CD4-positive, CD25-positive, alpha-beta regulatory T cell (primary cell): ENCODE measurements around the gene LRMDA. TPM values are rescaled to one million over a fixed set of nuclear protein-coding genes. Genes with fewer than 3 reads are reported as not detected.

Source experiments
- ATAC-seq, 2 donors: fragments of 150-1000 bp; cut with Tn5 transposase; one replicate each; pipeline ENCODE4 v1.10.0; 2021; ENCODE audit warnings: low read depth in 2 of 2, moderate number of reproducible peaks in 2 of 2, moderate library complexity in 1 of 2
- DNase-seq, 3 donors: peaks; one replicate each; pipeline versions ENCODE4 v3.0.0 to v3.0.0-alpha.2; 2012 to 2022; ENCODE audit warnings: mixed read lengths in 1 of 3
- H3K27ac ChIP-seq: one replicate; pipeline ENCODE4 v1.7.0; 2013; ENCODE audit warnings: mild to moderate bottlenecking, low read length; ENCODE audit not compliant: insufficient read depth, poor library complexity, severe bottlenecking
- H3K27me3 ChIP-seq: one replicate; pipeline ENCODE4 v1.7.0; 2013; ENCODE audit warnings: low read length; ENCODE audit not compliant: control insufficient read depth, insufficient read depth
- H3K36me3 ChIP-seq: one replicate; pipeline ENCODE4 v1.7.0; 2013; ENCODE audit warnings: mild to moderate bottlenecking, low read length, moderate library complexity; ENCODE audit not compliant: control insufficient read depth, insufficient read depth
- H3K4me1 ChIP-seq: 2 replicates; pipeline ENCODE4 v1.7.0; 2013; ENCODE audit warnings: mild to moderate bottlenecking, low read length; ENCODE audit not compliant: insufficient read depth, control insufficient read depth, poor library complexity, severe bottlenecking
- H3K4me3 ChIP-seq: one replicate; pipeline ENCODE4 v1.7.0; 2013; ENCODE audit warnings: low read depth, mild to moderate bottlenecking, low read length, moderate library complexity
- H3K9me3 ChIP-seq, 2 experiments: 1 replicate in 1 of 2; 2 replicates in 1 of 2; pipeline ENCODE4 v1.7.0; 2013; ENCODE audit warnings: low read length in 2 of 2, mild to moderate bottlenecking in 1 of 2, moderate library complexity in 1 of 2; ENCODE audit not compliant: control insufficient read depth in 2 of 2
- H3K27ac Mint-ChIP-seq, 3 donors: one replicate each; pipeline ENCODE4 v1.8.0; 2020 to 2022; ENCODE audit warnings: mild to moderate bottlenecking in 3 of 3, mixed read lengths in 3 of 3, moderate library complexity in 2 of 3
- H3K27me3 Mint-ChIP-seq: one replicate; pipeline ENCODE4 v1.8.0; 2022; ENCODE audit warnings: mild to moderate bottlenecking, mixed read lengths
- H3K36me3 Mint-ChIP-seq: one replicate; pipeline ENCODE4 v1.8.0; 2020; ENCODE audit warnings: mixed read lengths
- H3K4me1 Mint-ChIP-seq, 4 donors: one replicate each; pipeline ENCODE4 v1.8.0; 2020 to 2022; ENCODE audit warnings: mixed read lengths in 4 of 4, mild to moderate bottlenecking in 1 of 4
- H3K4me3 Mint-ChIP-seq, 4 donors: one replicate each; pipeline ENCODE4 v1.8.0; 2020 to 2022; ENCODE audit warnings: mild to moderate bottlenecking in 4 of 4, mixed read lengths in 4 of 4, moderate library complexity in 3 of 4
- H3K9me3 Mint-ChIP-seq, 7 donors: one replicate each; pipeline ENCODE4 v1.8.0; 2020 to 2022; ENCODE audit warnings: mixed read lengths in 7 of 7, mild to moderate bottlenecking in 3 of 7, moderate library complexity in 2 of 7
- polyA plus RNA-seq, 4 donors: library from polyadenylated mRNA; unstranded; fragments of 300-500 nt; fragmentation: Illumina TruSeq; gene quantifications; one replicate each; pipeline ENCODE4 v1.2.3, GENCODE V29; 2021
- total RNA-seq: library from RNA; stranded (reverse); gene quantifications from one replicate; pipeline ENCODE4 v1.2.3, GENCODE V29; 2022

Gene LRMDA
- total and polyA plus RNA-seq, 5 donors from 2014 or later: 0.10 TPM; not detected in 4

DNA sequence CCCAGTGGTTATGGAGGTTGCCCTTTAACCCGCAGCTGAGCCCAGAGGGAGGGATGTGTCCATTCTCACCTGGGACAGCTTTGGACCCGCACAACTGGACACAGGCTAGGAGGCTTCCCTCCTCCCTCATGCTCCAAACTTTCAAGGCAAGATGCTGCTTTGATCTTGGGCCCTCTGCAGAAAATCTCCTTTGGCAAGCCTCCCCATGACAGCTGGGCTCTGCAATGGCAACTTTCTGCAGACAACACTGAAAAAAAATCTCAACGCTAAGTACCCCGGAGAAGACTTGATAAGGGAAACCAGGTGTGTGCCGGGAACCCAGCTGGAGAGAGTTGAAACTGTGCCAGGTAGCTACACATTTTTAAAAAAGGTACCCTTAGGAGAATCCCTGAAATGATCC, 610.1 kb downstream of the LRMDA start:
- peaks cover 0 to 9% (median 0%) of the 10 kb centered on the region in 7 donors for H3K9me3 Mint-ChIP-seq
- no peaks in the 10 kb centered on the region for H3K27me3 ChIP-seq
- no peaks in the 10 kb centered on the region for H3K36me3 Mint-ChIP-seq
- no peaks in the 10 kb centered on the region for H3K4me1 ChIP-seq
- no peaks in the 10 kb centered on the region for H3K9me3 ChIP-seq
- H3K4me3 ChIP-seq: no peak overlapping the region
- H3K27ac Mint-ChIP-seq: no peak overlapping the region
- H3K27ac ChIP-seq: no peak overlapping the region
- no peak for DNase-seq
- no peaks in the 10 kb centered on the region for H3K4me1 Mint-ChIP-seq
- H3K4me3 Mint-ChIP-seq: no peak overlapping the region
- no peaks in the 10 kb centered on the region for H3K36me3 ChIP-seq
- ATAC-seq: no peak
- H3K27me3 Mint-ChIP-seq: no peaks in the 10 kb centered on the region

DNA sequence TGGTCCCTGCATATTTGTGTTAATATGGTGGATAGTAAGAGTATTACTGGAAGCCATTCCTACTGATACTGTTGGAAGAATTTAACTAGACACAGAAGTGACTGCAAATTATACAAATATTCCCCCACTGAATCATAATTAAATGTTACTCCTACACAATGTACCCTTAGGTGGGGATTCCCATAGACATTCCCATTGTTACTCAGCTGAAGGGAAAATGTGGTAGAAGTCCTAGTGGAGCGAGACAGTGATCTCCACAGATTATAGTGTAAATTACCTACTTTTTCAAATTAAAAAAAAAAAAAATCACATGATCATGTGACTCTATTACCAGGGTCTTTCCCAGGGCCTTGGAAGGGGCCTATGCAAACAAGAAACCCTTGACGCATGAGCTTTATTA, 611.8 kb downstream of the LRMDA start:
- Mint-ChIP-seq H3K9me3 (peaks cover 0 to 9% (median 1%) of the 10 kb centered on the region in 7 donors), H3K27ac (no peak overlapping the region), H3K4me3 (no peak overlapping the region), H3K27me3 (no peaks in the 10 kb centered on the region), H3K4me1 (no peaks in the 10 kb centered on the region), H3K36me3 (no peaks in the 10 kb centered on the region)
- Histone ChIP-seq H3K4me1 (no peaks in the 10 kb centered on the region), H3K27me3 (no peaks in the 10 kb centered on the region), H3K4me3 (no peak overlapping the region), H3K36me3 (no peaks in the 10 kb centered on the region), H3K27ac (no peak overlapping the region), H3K9me3 (no peaks in the 10 kb centered on the region)
- no peak for DNase-seq
- no peak for ATAC-seq

DNA sequence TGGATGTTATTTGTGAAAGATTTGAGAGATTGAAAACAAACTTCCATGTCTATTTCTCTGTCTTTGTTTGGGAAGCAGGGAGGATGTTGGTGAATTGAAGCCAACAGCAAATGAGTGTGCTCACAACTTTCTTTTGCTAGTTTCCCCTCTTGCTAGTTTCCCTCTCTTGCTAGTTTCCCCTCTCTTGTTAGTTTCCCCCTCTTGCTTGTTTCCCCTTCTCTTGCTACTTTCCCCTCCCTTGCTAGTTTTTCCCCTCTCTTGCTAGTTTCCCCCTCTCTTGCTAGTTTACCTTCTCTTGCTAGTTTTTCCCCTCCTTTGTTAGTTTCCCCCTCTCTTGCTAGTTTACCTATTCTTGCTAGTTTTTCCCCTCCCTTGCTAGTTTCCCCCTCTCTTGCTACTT, 613.3 kb downstream of the LRMDA start:
- Mint-ChIP-seq H3K27ac (peak overlapping the region in 1 of 3 donors; percentile 12), H3K9me3 (peaks cover 0 to 6% (median 0%) of the 10 kb centered on the region in 7 donors), H3K36me3 (no peaks in the 10 kb centered on the region), H3K4me3 (no peak overlapping the region), H3K27me3 (no peaks in the 10 kb centered on the region), H3K4me1 (no peaks in the 10 kb centered on the region)
- Histone ChIP-seq H3K9me3 (no peaks in the 10 kb centered on the region), H3K27me3 (no peaks in the 10 kb centered on the region), H3K36me3 (no peaks in the 10 kb centered on the region), H3K27ac (no peak overlapping the region), H3K4me3 (no peak overlapping the region), H3K4me1 (no peaks in the 10 kb centered on the region)
- no peak for ATAC-seq
- no peak for DNase-seq

DNA sequence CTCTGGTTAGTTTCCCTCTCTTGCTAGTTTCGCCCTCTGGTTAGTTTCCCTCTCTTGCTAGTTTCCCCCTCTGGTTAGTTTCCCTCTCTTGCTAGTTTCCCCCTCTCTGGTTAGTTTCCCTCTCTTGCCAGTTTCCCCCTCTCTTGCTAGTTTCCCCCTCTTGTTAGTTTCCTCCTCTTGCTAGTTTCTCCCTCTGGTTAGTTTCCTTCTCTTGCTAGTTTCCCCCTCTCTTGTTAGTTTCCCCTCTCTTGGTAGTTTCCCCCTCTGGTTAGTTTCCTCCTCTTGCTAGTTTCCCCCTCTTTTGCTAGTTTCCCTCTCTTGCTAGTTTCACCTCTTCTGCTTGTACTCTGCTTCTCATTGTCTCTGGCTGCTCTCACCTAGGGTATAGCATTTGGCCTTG, 613.8 kb downstream of the LRMDA start:
- H3K27ac ChIP-seq: no peak overlapping the region
- H3K9me3 ChIP-seq: no peaks in the 10 kb centered on the region
- H3K27me3 ChIP-seq: no peaks in the 10 kb centered on the region
- H3K4me1 ChIP-seq: no peaks in the 10 kb centered on the region
- no peaks in the 10 kb centered on the region for H3K36me3 Mint-ChIP-seq
- H3K4me1 Mint-ChIP-seq: no peaks in the 10 kb centered on the region
- DNase-seq (no peak), ATAC-seq (no peak)
- H3K27me3 Mint-ChIP-seq: no peaks in the 10 kb centered on the region
- no peak overlapping the region for H3K4me3 Mint-ChIP-seq
- no peaks in the 10 kb centered on the region for H3K36me3 ChIP-seq
- H3K4me3 ChIP-seq: no peak overlapping the region
- H3K27ac Mint-ChIP-seq: peak overlapping the region in 1 of 3 donors; percentile 26
- H3K9me3 Mint-ChIP-seq: peaks cover 0 to 6% (median 0%) of the 10 kb centered on the region in 7 donors

DNA sequence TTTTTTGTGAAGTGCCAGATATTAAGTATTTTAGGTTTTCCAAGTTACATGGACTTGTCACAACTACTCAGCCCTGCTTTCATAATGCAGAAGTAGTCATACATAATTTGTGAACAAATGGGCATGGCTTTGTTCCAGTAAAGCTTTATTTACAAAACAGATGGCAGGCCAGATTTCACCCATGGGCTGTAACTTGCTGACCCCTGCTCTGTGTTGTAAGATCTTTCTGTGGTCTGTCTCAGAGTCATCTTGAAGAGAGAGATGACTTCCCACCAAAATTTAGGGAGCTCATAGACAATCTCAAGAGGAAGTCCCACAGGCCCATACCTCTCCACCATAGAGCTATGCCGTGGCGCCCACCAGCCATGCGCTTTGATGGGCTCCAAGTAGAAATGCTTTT, 616.1 kb downstream of the LRMDA start:
- H3K4me1 Mint-ChIP-seq: peaks cover 0 to 8% (median 0%) of the 10 kb centered on the region in 4 donors
- ATAC-seq: no peak
- Histone ChIP-seq H3K4me1 (no peaks in the 10 kb centered on the region), H3K4me3 (no peak overlapping the region), H3K27ac (no peak overlapping the region), H3K27me3 (no peaks in the 10 kb centered on the region), H3K9me3 (no peaks in the 10 kb centered on the region), H3K36me3 (no peaks in the 10 kb centered on the region)
- H3K4me3 Mint-ChIP-seq: no peak overlapping the region
- no peak for DNase-seq
- no peaks in the 10 kb centered on the region for H3K36me3 Mint-ChIP-seq
- no peaks in the 10 kb centered on the region for H3K27me3 Mint-ChIP-seq
- peaks cover 0 to 4% (median 0%) of the 10 kb centered on the region in 7 donors for H3K9me3 Mint-ChIP-seq
- no peak overlapping the region for H3K27ac Mint-ChIP-seq

DNA sequence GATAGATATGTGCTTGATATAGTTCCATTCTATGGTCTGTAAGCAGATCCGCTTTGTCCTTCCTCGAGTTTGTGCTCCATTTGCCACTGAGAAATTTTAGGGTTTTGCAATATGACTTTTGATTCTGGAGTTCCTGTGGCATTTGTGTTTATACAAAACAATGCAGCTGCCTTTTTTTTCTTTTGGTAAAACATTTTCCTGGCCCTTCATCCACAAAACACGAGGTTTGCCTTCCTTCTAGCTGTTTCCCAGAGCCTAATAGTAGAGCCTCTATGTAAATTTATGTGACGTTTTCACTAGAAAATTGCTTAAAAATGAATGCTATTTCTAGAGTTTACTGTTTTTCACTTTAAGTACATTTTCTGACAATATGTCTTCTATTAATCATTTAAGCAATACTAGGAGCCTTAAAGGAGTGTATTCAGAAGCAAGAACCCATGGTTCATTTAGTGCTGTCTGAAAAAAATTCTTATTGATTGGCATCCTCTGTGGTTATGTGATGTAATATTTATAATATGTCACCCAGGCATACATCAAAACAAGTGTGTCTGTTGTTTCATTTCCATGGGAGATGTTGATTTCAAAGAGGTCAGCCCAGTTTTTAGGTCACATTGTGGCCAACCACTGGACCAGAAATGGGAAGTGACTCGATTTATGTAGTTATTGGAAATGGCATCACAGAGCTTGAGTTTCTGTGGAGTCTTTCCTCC, 618.3 kb downstream of the LRMDA start:
- H3K27ac ChIP-seq: no peak overlapping the region
- no peak for DNase-seq
- Mint-ChIP-seq H3K4me3 (no peak overlapping the region), H3K4me1 (peaks cover 0 to 8% (median 0%) of the 10 kb centered on the region in 4 donors), H3K36me3 (no peaks in the 10 kb centered on the region), H3K27me3 (no peaks in the 10 kb centered on the region), H3K9me3 (peaks cover 0 to 4% (median 1%) of the 10 kb centered on the region in 7 donors), H3K27ac (no peak overlapping the region)
- no peaks in the 10 kb centered on the region for H3K36me3 ChIP-seq
- H3K9me3 ChIP-seq: no peaks in the 10 kb centered on the region
- ATAC-seq: no peak
- H3K4me3 ChIP-seq: no peak overlapping the region
- no peaks in the 10 kb centered on the region for H3K27me3 ChIP-seq
- no peaks in the 10 kb centered on the region for H3K4me1 ChIP-seq

DNA sequence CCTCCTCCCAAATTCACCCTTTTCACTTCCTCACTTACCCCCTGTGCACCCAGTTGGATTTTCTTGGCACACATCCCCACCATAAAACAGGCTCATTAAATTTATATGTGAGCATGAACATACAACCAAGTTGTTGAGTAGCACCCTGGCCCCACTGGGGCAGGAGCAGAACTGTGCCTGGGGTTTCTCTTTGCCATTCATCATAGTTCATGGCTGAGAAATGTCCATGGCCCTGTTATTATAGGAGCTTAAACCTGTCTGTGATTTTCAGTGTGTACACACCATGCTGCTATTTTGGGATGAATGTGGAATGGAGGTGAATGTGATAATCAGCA, 618.8 kb downstream of the LRMDA start:
- H3K4me1 ChIP-seq: no peaks in the 10 kb centered on the region
- ATAC-seq: no peak
- DNase-seq: no peak

More for the DNA sequence above, 618.8 kb downstream of the LRMDA start:
- no peaks in the 10 kb centered on the region for H3K36me3 ChIP-seq
- H3K27me3 ChIP-seq: no peaks in the 10 kb centered on the region
- no peaks in the 10 kb centered on the region for H3K9me3 ChIP-seq
- no peaks in the 10 kb centered on the region for H3K36me3 Mint-ChIP-seq
- peaks cover 0 to 4% (median 2%) of the 10 kb centered on the region in 7 donors for H3K9me3 Mint-ChIP-seq
- H3K4me3 ChIP-seq: no peak overlapping the region
- no peaks in the 10 kb centered on the region for H3K27me3 Mint-ChIP-seq
- H3K27ac Mint-ChIP-seq: no peak overlapping the region
- H3K27ac ChIP-seq: no peak overlapping the region
- peaks cover 0 to 8% (median 0%) of the 10 kb centered on the region in 4 donors for H3K4me1 Mint-ChIP-seq
- H3K4me3 Mint-ChIP-seq: no peak overlapping the region
